ENCODE results near the gene CLEC3B. TPM values are rescaled to one million over a fixed set of nuclear protein-coding genes. Genes with fewer than 3 reads are reported as not detected.

Gene CLEC3B
- total RNA-seq, 1 experiment from 2014 or later, result not detected

DNA sequence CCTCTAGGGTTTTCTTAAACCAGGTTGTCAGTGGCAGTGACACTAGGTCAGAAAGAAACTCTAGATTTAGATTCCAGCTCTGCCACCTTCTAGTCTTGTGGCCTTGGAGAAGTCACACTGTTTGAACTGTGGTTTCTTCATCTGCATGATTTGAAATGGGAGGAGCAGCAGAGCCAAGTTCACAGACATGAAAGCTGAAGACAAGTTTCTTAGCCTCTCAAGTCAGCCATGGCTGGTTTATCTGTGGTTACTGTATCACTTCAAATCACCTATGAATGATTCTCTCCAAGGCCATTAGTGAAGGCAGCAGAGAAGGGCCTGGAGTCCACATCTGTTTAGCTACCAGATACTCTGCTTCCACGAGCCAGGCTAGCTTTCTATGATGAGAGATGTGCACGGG lies 15.6 kb downstream of the CLEC3B start:
- POLR2A ChIA-PET, result interaction anchor here (0.7 kb wide), 1 partner anchor 42 kb away, joined by 3 read pairs; no protein-coding TSS in a partner anchor
- in situ Hi-C loops (cut with HindIII; ENCODE audit: low pct_unique_long_range_greater_than_20kb, low sequenced_read_pairs), result no loop called here
- no peak for TF ChIP-seq SIN3A (IDR thresholded peaks at IDR 0.05; ENCODE audit: borderline replicate concordance, insufficient read depth, low read depth, low read length)
- TF ChIP-seq TCF7L2 (IDR thresholded peaks at IDR 0.05; ENCODE audit: low read depth, low read length), result no peak
- no peak for TF ChIP-seq POLR2AphosphoS5 (IDR thresholded peaks at IDR 0.05; ENCODE audit: low read depth, low read length)
- TF ChIP-seq, protein P1, sequence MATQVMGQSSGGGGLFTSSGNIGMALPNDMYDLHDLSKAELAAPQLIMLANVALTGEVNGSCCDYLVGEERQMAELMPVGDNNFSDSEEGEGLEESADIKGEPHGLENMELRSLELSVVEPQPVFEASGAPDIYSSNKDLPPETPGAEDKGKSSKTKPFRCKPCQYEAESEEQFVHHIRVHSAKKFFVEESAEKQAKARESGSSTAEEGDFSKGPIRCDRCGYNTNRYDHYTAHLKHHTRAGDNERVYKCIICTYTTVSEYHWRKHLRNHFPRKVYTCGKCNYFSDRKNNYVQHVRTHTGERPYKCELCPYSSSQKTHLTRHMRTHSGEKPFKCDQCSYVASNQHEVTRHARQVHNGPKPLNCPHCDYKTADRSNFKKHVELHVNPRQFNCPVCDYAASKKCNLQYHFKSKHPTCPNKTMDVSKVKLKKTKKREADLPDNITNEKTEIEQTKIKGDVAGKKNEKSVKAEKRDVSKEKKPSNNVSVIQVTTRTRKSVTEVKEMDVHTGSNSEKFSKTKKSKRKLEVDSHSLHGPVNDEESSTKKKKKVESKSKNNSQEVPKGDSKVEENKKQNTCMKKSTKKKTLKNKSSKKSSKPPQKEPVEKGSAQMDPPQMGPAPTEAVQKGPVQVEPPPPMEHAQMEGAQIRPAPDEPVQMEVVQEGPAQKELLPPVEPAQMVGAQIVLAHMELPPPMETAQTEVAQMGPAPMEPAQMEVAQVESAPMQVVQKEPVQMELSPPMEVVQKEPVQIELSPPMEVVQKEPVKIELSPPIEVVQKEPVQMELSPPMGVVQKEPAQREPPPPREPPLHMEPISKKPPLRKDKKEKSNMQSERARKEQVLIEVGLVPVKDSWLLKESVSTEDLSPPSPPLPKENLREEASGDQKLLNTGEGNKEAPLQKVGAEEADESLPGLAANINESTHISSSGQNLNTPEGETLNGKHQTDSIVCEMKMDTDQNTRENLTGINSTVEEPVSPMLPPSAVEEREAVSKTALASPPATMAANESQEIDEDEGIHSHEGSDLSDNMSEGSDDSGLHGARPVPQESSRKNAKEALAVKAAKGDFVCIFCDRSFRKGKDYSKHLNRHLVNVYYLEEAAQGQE (IDR thresholded peaks at IDR 0.05; ENCODE audit: insufficient read depth in 1 of 2, low read depth in 2 of 2, low read length in 1 of 2), result no peak
- TF ChIP-seq, protein P2, sequence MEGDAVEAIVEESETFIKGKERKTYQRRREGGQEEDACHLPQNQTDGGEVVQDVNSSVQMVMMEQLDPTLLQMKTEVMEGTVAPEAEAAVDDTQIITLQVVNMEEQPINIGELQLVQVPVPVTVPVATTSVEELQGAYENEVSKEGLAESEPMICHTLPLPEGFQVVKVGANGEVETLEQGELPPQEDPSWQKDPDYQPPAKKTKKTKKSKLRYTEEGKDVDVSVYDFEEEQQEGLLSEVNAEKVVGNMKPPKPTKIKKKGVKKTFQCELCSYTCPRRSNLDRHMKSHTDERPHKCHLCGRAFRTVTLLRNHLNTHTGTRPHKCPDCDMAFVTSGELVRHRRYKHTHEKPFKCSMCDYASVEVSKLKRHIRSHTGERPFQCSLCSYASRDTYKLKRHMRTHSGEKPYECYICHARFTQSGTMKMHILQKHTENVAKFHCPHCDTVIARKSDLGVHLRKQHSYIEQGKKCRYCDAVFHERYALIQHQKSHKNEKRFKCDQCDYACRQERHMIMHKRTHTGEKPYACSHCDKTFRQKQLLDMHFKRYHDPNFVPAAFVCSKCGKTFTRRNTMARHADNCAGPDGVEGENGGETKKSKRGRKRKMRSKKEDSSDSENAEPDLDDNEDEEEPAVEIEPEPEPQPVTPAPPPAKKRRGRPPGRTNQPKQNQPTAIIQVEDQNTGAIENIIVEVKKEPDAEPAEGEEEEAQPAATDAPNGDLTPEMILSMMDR (IDR thresholded peaks at IDR 0.05), result no peak
- intact Hi-C loops (cut with micrococcal nuclease; ENCODE audit: unreplicated experiment), result loop anchor here (5.0 kb wide), 1 partner anchor 456 kb away; no protein-coding TSS in a partner anchor
- no peak overlapping the region for H3K27ac ChIP-seq (ENCODE audit: low read length)
- CTCF ChIA-PET, result interaction anchor here (1.9 kb wide), 1 partner anchor 169 kb away, joined by 9 read pairs; no protein-coding TSS in a partner anchor
- H3K36me3 ChIP-seq (ENCODE audit: control insufficient read depth, insufficient read depth, low read length), result no peaks in the 10 kb centered on the region
- H3K27me3 ChIP-seq (ENCODE audit: control insufficient read depth, insufficient read depth, low read length), result no peaks in the 10 kb centered on the region
- H3K4me1 ChIP-seq (ENCODE audit: control insufficient read depth, insufficient read depth, low read length), result no peaks in the 10 kb centered on the region
- BruUV-seq (replicated peaks), result no TSS peak
- H3K4me3 ChIP-seq (ENCODE audit: low read depth in 2 of 2, low read length in 2 of 2), result no peak overlapping the region
- ATAC-seq (no peak), DNase-seq (ENCODE audit: low read depth, low spot score) (no peak)
- no peaks in the 10 kb centered on the region for H3K9me3 ChIP-seq (ENCODE audit: control insufficient read depth, insufficient read depth, low read depth, low read length)

DNA sequence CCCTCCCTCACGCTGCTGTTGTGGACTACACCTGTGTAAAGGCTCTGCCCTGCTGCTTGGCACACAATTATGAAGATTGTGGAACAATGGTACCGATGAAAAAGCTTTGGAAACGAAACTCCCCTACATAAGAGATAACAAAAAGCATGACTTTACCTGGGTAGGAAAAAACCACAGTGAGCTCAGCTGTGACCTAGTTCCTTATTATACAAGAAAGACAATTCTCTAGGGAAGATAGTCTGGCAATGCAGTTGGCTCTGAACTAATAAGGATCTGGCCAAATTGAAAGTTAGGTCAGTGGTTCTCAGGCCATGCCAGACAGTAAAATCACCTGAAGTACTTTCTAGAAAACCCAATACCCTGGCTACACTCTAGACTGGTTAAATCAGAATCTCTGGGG lies 16.1 kb downstream of the CLEC3B start:
- in situ Hi-C loops (cut with HindIII; ENCODE audit: low pct_unique_long_range_greater_than_20kb, low sequenced_read_pairs) (no loop called here), intact Hi-C loops (cut with micrococcal nuclease; ENCODE audit: unreplicated experiment) (loop anchor here (5.0 kb wide), 1 partner anchor 455 kb away; no protein-coding TSS in a partner anchor)
- Histone ChIP-seq H3K27me3 (ENCODE audit: control insufficient read depth, insufficient read depth, low read length) (no peaks in the 10 kb centered on the region), H3K27ac (ENCODE audit: low read length) (no peak overlapping the region), H3K36me3 (ENCODE audit: control insufficient read depth, insufficient read depth, low read length) (no peaks in the 10 kb centered on the region), H3K4me3 (ENCODE audit: low read depth in 2 of 2, low read length in 2 of 2) (no peak overlapping the region), H3K4me1 (ENCODE audit: control insufficient read depth, insufficient read depth, low read length) (no peaks in the 10 kb centered on the region), H3K9me3 (ENCODE audit: control insufficient read depth, insufficient read depth, low read depth, low read length) (no peaks in the 10 kb centered on the region)
- BruUV-seq (replicated peaks), result no TSS peak
- ChIA-PET CTCF (interaction anchor here (1.9 kb wide), 1 partner anchor 168 kb away, joined by 9 read pairs; no protein-coding TSS in a partner anchor), POLR2A (interaction anchor here (0.6 to 0.7 kb wide), 2 partner anchors 43 to 769 kb away, joined by 3 to 12 read pairs; no protein-coding TSS in a partner anchor)
- TF ChIP-seq TCF7L2 (IDR thresholded peaks at IDR 0.05; ENCODE audit: low read depth, low read length), result no peak
- no peak for TF ChIP-seq POLR2AphosphoS5 (IDR thresholded peaks at IDR 0.05; ENCODE audit: low read depth, low read length)
- TF ChIP-seq SIN3A (IDR thresholded peaks at IDR 0.05; ENCODE audit: borderline replicate concordance, insufficient read depth, low read depth, low read length), result no peak
- TF ChIP-seq, protein P1 (IDR thresholded peaks at IDR 0.05; ENCODE audit: insufficient read depth in 1 of 2, low read depth in 2 of 2, low read length in 1 of 2), result no peak
- TF ChIP-seq, protein P2 (IDR thresholded peaks at IDR 0.05), result no peak
- DNase-seq (ENCODE audit: low read depth, low spot score) (no peak), ATAC-seq (no peak)

Data from Panc1 (cell line).